Neural cell (in vitro differentiated cells): ENCODE results near the gene OST4. TPM values are rescaled to one million over a fixed set of nuclear protein-coding genes. Genes with fewer than 3 reads are reported as not detected.

Experiments used
- H2AFZ ChIP-seq: fragments of 200-600, 300-800 bp; sonication (generic), shearing (Covaris generic); 2 replicates; pipeline ENCODE4 v1.6.0; 2014; ENCODE audit warnings: low read depth, mild to moderate bottlenecking, antibody characterized with exemption, low read length, moderate library complexity
- H3F3A ChIP-seq: fragments of 200-600 bp; shearing (Covaris generic); 2 replicates; pipeline ENCODE4 v1.6.1; 2016; ENCODE audit warnings: mild to moderate bottlenecking, moderate library complexity, mixed read lengths, antibody characterized with exemption, low read length; ENCODE audit not compliant: insufficient read depth, poor library complexity, severe bottlenecking
- H3K27ac ChIP-seq: fragments of 200-600, 300-800 bp; sonication (generic), shearing (Covaris generic); 2 replicates; pipeline ENCODE4 v1.5.1; 2014; ENCODE audit warnings: mild to moderate bottlenecking, low read length, moderate library complexity
- H3K27me3 ChIP-seq: fragments of 300-800, 200-600 bp; sonication (generic), shearing (Covaris generic); 2 replicates; pipeline ENCODE4 v1.6.0; 2014; ENCODE audit warnings: mild to moderate bottlenecking, low read depth, low read length, moderate library complexity; ENCODE audit not compliant: insufficient read depth
- H3K36me3 ChIP-seq: fragments of 300-800, 200-600 bp; sonication (generic), shearing (Covaris generic); 2 replicates; pipeline ENCODE4 v1.5.1; 2014; ENCODE audit warnings: mild to moderate bottlenecking, antibody characterized with exemption, low read length, moderate library complexity; ENCODE audit not compliant: insufficient read depth
- H3K4me2 ChIP-seq: fragments of 300-800, 200-600 bp; sonication (generic), shearing (Covaris generic); 2 replicates; pipeline ENCODE4 v1.6.0; 2014; ENCODE audit warnings: mild to moderate bottlenecking, low read length
- H3K4me3 ChIP-seq: fragments of 300-800, 200-600 bp; sonication (generic), shearing (Covaris generic); 2 replicates; pipeline ENCODE4 v1.5.1; 2014; ENCODE audit warnings: mild to moderate bottlenecking, low read length, moderate library complexity
- H3K79me2 ChIP-seq: fragments of 200-600 bp; shearing (Covaris generic); replicated peaks from 2 replicates; pipeline ENCODE4 v1.6.0; 2014; ENCODE audit warnings: mild to moderate bottlenecking, low read length, moderate library complexity; ENCODE audit not compliant: insufficient read depth
- H3K9ac ChIP-seq: fragments of 300-800, 200-600 bp; sonication (generic), shearing (Covaris generic); 2 replicates; pipeline ENCODE4 v1.6.1; 2016; ENCODE audit warnings: mild to moderate bottlenecking, low read length, mixed read lengths
- H3K9me2 ChIP-seq: fragments of 200-600 bp; shearing (Covaris generic); 2 replicates; pipeline ENCODE4 v1.6.1; 2016; ENCODE audit warnings: mild to moderate bottlenecking, low read length, mixed read lengths; ENCODE audit not compliant: insufficient read depth
- H3K9me3 ChIP-seq: fragments of 200-600, 300-800 bp; sonication (generic), shearing (Covaris generic); 2 replicates; pipeline ENCODE4 v1.6.1; 2016; ENCODE audit warnings: mild to moderate bottlenecking, mixed run types, low read length, moderate library complexity, mixed read lengths
- H4K20me1 ChIP-seq: fragments of 200-600 bp; shearing (Covaris generic); 2 replicates; pipeline ENCODE4 v1.6.1; 2016; ENCODE audit warnings: mild to moderate bottlenecking, mixed run types; ENCODE audit not compliant: insufficient read depth
- CTCF ChIP-seq: fragments of 450-650 bp; IDR thresholded peaks from 2 replicates; pipeline ENCODE4 v1.5.1; 2014; ENCODE audit warnings: antibody characterized with exemption, mild to moderate bottlenecking, moderate library complexity; ENCODE audit not compliant: poor library complexity, severe bottlenecking
- EP300 ChIP-seq: fragments of 450-650 bp; conservative IDR thresholded peaks from 2 replicates; pipeline ENCODE4 v1.6.1; 2014; ENCODE audit warnings: antibody characterized with exemption, mild to moderate bottlenecking, moderate library complexity; ENCODE audit not compliant: poor library complexity, severe bottlenecking
- EZH2 ChIP-seq: fragments of 200-600, 300-800 bp; shearing (Covaris generic), sonication (generic); IDR thresholded peaks from 2 replicates; pipeline ENCODE4 v1.6.1; 2014; ENCODE audit warnings: antibody characterized with exemption, low read length, borderline replicate concordance, mild to moderate bottlenecking; ENCODE audit not compliant: insufficient read depth, poor library complexity, severe bottlenecking
- MXI1 ChIP-seq: fragments of 450-650 bp; conservative IDR thresholded peaks from 2 replicates; pipeline ENCODE4 v1.6.1; 2014; ENCODE audit warnings: antibody characterized with exemption, mild to moderate bottlenecking; ENCODE audit not compliant: poor library complexity, severe bottlenecking
- POLR2AphosphoS5 ChIP-seq: IDR thresholded peaks from 2 replicates; pipeline ENCODE4 v1.6.1; 2012
- RAD21 ChIP-seq: fragments of 450-650 bp; conservative IDR thresholded peaks from 2 replicates; pipeline ENCODE4 v1.6.1; 2014; ENCODE audit warnings: antibody characterized with exemption, mild to moderate bottlenecking, moderate library complexity
- SMC3 ChIP-seq: fragments of 450-650 bp; conservative IDR thresholded peaks from 2 replicates; pipeline ENCODE4 v1.6.1; 2014; ENCODE audit warnings: antibody characterized with exemption, mild to moderate bottlenecking, moderate library complexity; ENCODE audit not compliant: poor library complexity
- TAF1 ChIP-seq: IDR thresholded peaks from 2 replicates; pipeline ENCODE4 v1.6.1; 2012; ENCODE audit warnings: low read depth
- polyA plus RNA-seq: library from polyadenylated mRNA; depleted of rRNA; stranded (reverse); fragments of >200 nt; gene quantifications from 2 replicates; pipeline ENCODE4 v1.2.3, GENCODE V29; 2014
- TF ChIP-seq, protein P1 (sequence below): IDR thresholded peaks from 2 replicates; pipeline ENCODE4 v1.6.1; 2012; ENCODE audit warnings: borderline replicate concordance

The OST4 gene
- polyA plus RNA-seq, 1 donor from 2014 or later: 263 TPM

DNA sequence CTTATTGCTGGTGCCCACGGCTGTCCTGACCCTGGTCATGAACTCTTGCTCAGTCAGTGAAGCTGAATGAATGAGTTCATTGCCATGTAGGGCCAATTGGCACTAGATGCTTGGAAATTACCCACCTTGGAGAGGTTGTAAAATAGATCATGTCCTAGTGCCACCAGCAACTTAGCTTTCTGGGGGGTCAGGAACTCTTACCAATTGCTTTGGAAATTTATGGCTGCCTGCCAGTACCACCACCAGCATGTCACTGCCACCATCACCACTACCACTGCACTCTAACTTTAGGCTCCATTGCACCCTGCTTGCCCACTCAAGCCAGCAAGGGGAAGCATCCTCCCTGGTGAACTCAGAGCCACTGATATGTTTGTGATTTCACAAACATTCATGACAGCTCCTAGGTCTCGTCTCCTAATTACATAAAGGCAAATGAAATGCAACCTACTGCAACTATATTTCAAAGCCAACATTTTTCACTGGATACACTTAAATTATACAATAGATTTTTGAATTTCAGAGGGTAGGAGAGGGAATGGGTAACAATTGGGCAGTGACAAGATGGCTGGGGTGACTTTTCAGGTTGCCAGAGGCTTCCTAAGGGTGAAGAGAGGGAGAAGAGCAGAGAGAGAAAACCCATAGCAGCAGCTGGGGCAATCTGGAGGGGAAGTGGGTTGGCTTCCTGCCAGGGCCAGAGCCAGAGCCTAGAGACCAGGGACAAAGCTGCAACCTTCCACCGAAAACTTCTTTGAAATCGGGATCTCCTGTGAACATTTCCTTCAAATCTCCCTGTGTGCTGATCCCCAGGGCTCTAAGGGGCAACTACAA is 3.5 kb upstream of the OST4 start:
- H3K4me2 ChIP-seq: no peak overlapping the region
- no peaks in the 10 kb centered on the region for H3K9me3 ChIP-seq
- no peaks in the 10 kb centered on the region for H3K9me2 ChIP-seq
- TF ChIP-seq, protein P1, sequence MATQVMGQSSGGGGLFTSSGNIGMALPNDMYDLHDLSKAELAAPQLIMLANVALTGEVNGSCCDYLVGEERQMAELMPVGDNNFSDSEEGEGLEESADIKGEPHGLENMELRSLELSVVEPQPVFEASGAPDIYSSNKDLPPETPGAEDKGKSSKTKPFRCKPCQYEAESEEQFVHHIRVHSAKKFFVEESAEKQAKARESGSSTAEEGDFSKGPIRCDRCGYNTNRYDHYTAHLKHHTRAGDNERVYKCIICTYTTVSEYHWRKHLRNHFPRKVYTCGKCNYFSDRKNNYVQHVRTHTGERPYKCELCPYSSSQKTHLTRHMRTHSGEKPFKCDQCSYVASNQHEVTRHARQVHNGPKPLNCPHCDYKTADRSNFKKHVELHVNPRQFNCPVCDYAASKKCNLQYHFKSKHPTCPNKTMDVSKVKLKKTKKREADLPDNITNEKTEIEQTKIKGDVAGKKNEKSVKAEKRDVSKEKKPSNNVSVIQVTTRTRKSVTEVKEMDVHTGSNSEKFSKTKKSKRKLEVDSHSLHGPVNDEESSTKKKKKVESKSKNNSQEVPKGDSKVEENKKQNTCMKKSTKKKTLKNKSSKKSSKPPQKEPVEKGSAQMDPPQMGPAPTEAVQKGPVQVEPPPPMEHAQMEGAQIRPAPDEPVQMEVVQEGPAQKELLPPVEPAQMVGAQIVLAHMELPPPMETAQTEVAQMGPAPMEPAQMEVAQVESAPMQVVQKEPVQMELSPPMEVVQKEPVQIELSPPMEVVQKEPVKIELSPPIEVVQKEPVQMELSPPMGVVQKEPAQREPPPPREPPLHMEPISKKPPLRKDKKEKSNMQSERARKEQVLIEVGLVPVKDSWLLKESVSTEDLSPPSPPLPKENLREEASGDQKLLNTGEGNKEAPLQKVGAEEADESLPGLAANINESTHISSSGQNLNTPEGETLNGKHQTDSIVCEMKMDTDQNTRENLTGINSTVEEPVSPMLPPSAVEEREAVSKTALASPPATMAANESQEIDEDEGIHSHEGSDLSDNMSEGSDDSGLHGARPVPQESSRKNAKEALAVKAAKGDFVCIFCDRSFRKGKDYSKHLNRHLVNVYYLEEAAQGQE: no peak
- TF ChIP-seq CTCF (no peak), RAD21 (no peak), TAF1 (no peak), MXI1 (no peak), POLR2AphosphoS5 (no peak), SMC3 (no peak), EP300 (no peak), EZH2 (no peak)
- H3K27me3 ChIP-seq: no peaks in the 10 kb centered on the region
- H3K27ac ChIP-seq: no peak overlapping the region
- H3K79me2 ChIP-seq: peaks cover 14% of the 10 kb centered on the region
- no peak overlapping the region for H2AFZ ChIP-seq
- no peak overlapping the region for H3K9ac ChIP-seq
- no peak overlapping the region for H3K4me3 ChIP-seq
- H3K36me3 ChIP-seq: no peaks in the 10 kb centered on the region
- no peaks in the 10 kb centered on the region for H3F3A ChIP-seq
- H4K20me1 ChIP-seq: no peaks in the 10 kb centered on the region

- Histone ChIP-seq H3K4me2 (no peak overlapping the region), H2AFZ (no peak overlapping the region), H3K9ac (no peak overlapping the region), H3K4me3 (no peak overlapping the region), H3K36me3 (no peaks in the 10 kb centered on the region), H3K27me3 (no peaks in the 10 kb centered on the region), H3K27ac (no peak overlapping the region), H3F3A (no peaks in the 10 kb centered on the region), H4K20me1 (no peaks in the 10 kb centered on the region), H3K9me3 (no peaks in the 10 kb centered on the region), H3K79me2 (peaks cover 23% of the 10 kb centered on the region), H3K9me2 (no peaks in the 10 kb centered on the region)
- TF ChIP-seq EZH2 (no peak), TAF1 (no peak), CTCF (no peak), MXI1 (no peak), SMC3 (no peak), EP300 (no peak)
- TF ChIP-seq, protein P1: no peak
These were observed 2.3 kb upstream of the OST4 start for GRCh38 chr2:27073782-27074181.
